NCI-H82 treated with DMSO at 0.1 percent for 48 hours (cell line): ENCODE results near the gene PDE7B.

ENCODE experiments used
- DNase-seq: peaks from one replicate; lab custom pipeline; 2025; ENCODE audit not compliant: unreplicated experiment; lab: John Stamatoyannopoulos, UW

The PDE7B gene

GRCh38 chr6:136226027-136226673, 374.6 kb downstream of the PDE7B start:
- DNase-seq, result no peak

- DNase-seq, result no peak
Observed at GRCh38 chr6:136226674-136227377, 375.3 kb downstream of the PDE7B start.

DNA sequence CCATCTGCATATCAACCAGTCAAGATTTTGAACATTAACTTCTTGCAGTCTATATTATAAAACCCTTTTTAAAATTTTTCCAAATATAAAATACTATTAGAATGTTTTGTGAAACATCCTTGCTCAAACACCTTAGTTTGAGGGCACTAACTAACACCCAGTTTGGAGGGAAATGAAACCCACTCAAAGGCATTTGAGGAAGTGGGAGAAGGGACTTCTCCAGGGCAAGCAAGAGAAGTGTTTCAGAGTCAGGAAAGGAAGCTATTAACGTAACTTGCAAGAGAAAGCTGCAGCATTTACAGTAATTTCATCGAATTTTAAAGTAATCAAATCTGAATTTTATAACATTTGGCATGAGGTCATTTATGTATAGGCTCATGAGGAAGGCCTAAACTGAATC, 377.3 kb downstream of the PDE7B start:
- DNase-seq, result no peak

- no peak for DNase-seq
Observed at GRCh38 chr6:136230219-136230853, 378.8 kb downstream of the PDE7B start.

GRCh38 chr6:136232701-136233100, 381.2 kb downstream of the PDE7B start:
- DNase-seq, result no peak

DNA sequence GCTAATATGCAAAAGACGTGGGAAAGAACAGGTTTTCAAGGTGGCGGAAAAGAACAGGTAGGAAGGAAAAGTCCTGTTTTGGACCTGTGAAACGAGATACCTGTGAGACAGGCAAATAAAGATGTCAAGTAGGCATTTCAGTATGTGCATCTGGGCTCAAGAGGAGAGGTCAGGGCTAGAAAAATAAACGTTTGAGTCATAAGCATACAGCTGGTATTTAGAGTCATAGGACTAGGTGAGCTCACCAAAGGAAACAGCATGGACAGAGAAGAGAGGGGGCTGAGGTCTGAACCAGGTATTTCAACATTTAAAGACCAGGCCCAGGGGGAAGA, 383.7 kb downstream of the PDE7B start:
- DNase-seq, result no peak

DNA sequence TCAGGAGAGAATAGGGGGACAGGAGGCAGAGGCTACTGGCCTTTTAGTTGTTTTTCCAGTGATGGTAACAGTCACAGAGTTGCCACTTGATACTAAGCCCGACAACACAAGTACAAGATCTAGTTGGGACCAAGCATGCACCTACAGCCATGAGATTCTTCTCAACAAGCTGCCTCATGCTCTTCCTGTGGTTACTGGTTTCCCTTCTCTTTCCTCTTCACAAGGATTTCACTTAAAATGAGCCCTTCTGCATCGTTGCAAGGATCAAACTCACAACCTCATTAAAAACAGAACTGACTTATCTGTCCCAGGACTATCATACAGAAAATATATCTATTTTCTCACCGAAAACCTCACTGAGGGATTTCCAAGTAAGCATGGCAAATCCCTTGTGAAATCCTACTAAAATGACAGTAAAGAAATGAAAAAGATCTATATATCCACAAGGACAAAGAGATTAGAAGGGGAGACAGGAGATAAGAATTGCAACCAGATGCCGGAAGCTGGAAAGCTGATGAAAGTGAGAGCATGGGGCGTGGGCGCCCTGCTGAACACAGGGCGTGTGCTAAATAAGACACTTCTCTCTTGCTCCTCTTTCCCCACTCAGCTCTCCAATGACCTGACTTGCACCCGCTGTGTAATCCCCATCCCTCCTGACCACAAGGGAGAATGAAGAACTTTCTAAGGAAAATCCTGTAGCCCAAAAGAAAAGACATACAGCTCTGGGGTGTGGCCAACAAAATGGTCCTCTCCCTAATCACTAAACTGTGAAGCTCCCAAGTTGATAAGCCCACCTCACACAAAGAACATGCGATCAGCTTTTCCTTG, 385.2 kb downstream of the PDE7B start:
- DNase-seq, result no peak

DNA sequence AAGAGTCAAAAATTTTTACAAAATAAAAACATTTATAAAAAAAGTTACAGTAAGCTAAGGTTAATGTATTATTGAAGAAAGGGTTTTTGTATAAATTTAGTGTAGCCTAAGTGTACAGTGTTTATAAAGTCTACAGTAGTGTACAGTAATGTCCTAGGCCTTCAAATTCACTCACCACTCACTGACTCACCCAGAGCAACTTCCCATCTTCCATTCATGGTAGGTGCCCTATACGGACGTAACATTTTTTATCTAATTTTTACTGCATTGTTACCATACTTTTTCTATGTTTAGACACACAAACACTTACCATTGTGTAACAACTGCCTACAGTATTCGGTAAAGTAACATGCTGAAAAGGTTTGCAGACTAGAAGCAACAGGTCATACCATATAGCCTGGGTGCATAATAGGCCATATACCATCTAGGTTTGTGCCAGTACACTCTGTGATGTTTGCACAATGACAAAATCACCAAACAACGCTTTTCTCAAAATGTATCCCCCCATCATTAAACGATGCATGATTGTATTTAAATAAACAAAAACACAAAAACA, 392.6 kb downstream of the PDE7B start:
- no peak for DNase-seq
